ENCODE results near the gene CERS3. TPM values are rescaled to one million over a fixed set of nuclear protein-coding genes. Genes with fewer than 3 reads are reported as not detected.

CERS3 gene
- polyA plus RNA-seq, 1 of the 3 experiments (the other 2 are of a cell fraction): not detected

DNA sequence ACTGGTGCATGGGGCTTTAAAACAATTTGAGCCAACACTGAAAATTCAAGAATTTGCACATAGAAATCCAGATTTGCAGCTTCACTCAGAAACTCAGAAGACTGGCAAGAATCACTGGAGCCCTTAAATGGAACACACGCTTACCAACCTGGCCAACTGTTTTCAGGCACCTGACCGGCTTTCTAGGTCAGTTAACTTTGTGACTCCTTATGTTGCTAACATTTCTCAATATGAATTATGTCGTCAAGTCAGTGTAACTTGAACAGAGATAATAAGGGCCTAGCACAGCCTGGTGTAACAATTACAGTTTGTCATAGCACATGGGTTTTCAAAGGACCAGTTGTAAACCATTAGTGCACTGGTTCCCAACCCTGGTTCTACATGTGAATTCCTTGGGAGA is 6.8 kb downstream of the CERS3 start:
- Histone ChIP-seq H3K9me3 (no peaks in the 10 kb centered on the region), H3K36me3 (replicated peaks in 1 of 2; ENCODE audit: control insufficient read depth in 1 of 2, insufficient read depth in 2 of 2, low read length in 1 of 2) (no peaks in the 10 kb centered on the region), H3K27ac (ENCODE audit: low read depth in 2 of 2, low read length in 1 of 2) (no peak overlapping the region), H3K4me1 (ENCODE audit: control insufficient read depth in 1 of 2, insufficient read depth in 2 of 2, low read depth in 1 of 2, low read length in 1 of 2) (no peaks in the 10 kb centered on the region), H3K9me2 (no peaks in the 10 kb centered on the region), H3F3A (replicated peaks; ENCODE audit: insufficient read depth) (no peaks in the 10 kb centered on the region), H4K20me1 (ENCODE audit: insufficient read depth) (no peaks in the 10 kb centered on the region), H2AFZ (ENCODE audit: low read depth) (no peak overlapping the region), H3K9ac (no peak overlapping the region), H3K27me3 (ENCODE audit: insufficient read depth) (no peaks in the 10 kb centered on the region), H3K79me2 (ENCODE audit: insufficient read depth) (no peaks in the 10 kb centered on the region), H3K4me2 (no peak overlapping the region), H3K4me3 (ENCODE audit: low read depth in 2 of 2, low read length in 1 of 2) (no peak overlapping the region)
- TF ChIP-seq NFIC (IDR thresholded peaks at IDR 0.05; ENCODE audit: borderline replicate concordance) (no peak), MEF2A (IDR thresholded peaks at IDR 0.05; ENCODE audit: borderline replicate concordance, low read depth) (no peak), JUND (IDR thresholded peaks at IDR 0.05) (no peak), NRF1 (IDR thresholded peaks at IDR 0.05; ENCODE audit: low read depth, low read length) (no peak), RCOR1 (IDR thresholded peaks at IDR 0.05; ENCODE audit: low read length) (no peak), TAF1 (IDR thresholded peaks at IDR 0.05; ENCODE audit: borderline replicate concordance, low read depth, low read length) (no peak), FOXJ3 (CRISPR knock-in tag; IDR thresholded peaks at IDR 0.05) (no peak), FOXM1 (IDR thresholded peaks at IDR 0.05; ENCODE audit: low read depth) (no peak), GATA2 (CRISPR knock-in tag; IDR thresholded peaks at IDR 0.05) (no peak), EZH2phosphoT487 (IDR thresholded peaks at IDR 0.05; ENCODE audit: borderline replicate concordance, low read depth) (no peak), YY1 (IDR thresholded peaks at IDR 0.05; ENCODE audit: low read depth) (no peak), GABPA (IDR thresholded peaks at IDR 0.05; ENCODE audit: low read depth) (no peak), RAD21 (IDR thresholded peaks at IDR 0.05; ENCODE audit: low read length) (no peak), RFX5 (IDR thresholded peaks at IDR 0.05; ENCODE audit: low read length) (no peak)
- TF ChIP-seq, protein P1, sequence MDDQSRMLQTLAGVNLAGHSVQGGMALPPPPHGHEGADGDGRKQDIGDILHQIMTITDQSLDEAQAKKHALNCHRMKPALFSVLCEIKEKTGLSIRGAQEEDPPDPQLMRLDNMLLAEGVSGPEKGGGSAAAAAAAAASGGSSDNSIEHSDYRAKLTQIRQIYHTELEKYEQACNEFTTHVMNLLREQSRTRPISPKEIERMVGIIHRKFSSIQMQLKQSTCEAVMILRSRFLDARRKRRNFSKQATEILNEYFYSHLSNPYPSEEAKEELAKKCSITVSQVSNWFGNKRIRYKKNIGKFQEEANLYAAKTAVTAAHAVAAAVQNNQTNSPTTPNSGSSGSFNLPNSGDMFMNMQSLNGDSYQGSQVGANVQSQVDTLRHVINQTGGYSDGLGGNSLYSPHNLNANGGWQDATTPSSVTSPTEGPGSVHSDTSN (IDR thresholded peaks at IDR 0.05): no peak
- TF ChIP-seq, protein P2, sequence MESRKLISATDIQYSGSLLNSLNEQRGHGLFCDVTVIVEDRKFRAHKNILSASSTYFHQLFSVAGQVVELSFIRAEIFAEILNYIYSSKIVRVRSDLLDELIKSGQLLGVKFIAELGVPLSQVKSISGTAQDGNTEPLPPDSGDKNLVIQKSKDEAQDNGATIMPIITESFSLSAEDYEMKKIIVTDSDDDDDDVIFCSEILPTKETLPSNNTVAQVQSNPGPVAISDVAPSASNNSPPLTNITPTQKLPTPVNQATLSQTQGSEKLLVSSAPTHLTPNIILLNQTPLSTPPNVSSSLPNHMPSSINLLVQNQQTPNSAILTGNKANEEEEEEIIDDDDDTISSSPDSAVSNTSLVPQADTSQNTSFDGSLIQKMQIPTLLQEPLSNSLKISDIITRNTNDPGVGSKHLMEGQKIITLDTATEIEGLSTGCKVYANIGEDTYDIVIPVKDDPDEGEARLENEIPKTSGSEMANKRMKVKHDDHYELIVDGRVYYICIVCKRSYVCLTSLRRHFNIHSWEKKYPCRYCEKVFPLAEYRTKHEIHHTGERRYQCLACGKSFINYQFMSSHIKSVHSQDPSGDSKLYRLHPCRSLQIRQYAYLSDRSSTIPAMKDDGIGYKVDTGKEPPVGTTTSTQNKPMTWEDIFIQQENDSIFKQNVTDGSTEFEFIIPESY (IDR thresholded peaks at IDR 0.05; ENCODE audit: borderline replicate concordance, low read depth): no peak
- TF ChIP-seq, protein P3, sequence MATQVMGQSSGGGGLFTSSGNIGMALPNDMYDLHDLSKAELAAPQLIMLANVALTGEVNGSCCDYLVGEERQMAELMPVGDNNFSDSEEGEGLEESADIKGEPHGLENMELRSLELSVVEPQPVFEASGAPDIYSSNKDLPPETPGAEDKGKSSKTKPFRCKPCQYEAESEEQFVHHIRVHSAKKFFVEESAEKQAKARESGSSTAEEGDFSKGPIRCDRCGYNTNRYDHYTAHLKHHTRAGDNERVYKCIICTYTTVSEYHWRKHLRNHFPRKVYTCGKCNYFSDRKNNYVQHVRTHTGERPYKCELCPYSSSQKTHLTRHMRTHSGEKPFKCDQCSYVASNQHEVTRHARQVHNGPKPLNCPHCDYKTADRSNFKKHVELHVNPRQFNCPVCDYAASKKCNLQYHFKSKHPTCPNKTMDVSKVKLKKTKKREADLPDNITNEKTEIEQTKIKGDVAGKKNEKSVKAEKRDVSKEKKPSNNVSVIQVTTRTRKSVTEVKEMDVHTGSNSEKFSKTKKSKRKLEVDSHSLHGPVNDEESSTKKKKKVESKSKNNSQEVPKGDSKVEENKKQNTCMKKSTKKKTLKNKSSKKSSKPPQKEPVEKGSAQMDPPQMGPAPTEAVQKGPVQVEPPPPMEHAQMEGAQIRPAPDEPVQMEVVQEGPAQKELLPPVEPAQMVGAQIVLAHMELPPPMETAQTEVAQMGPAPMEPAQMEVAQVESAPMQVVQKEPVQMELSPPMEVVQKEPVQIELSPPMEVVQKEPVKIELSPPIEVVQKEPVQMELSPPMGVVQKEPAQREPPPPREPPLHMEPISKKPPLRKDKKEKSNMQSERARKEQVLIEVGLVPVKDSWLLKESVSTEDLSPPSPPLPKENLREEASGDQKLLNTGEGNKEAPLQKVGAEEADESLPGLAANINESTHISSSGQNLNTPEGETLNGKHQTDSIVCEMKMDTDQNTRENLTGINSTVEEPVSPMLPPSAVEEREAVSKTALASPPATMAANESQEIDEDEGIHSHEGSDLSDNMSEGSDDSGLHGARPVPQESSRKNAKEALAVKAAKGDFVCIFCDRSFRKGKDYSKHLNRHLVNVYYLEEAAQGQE (IDR thresholded peaks at IDR 0.05; ENCODE audit: low read depth, low read length): no peak
- TF ChIP-seq, protein P4, sequence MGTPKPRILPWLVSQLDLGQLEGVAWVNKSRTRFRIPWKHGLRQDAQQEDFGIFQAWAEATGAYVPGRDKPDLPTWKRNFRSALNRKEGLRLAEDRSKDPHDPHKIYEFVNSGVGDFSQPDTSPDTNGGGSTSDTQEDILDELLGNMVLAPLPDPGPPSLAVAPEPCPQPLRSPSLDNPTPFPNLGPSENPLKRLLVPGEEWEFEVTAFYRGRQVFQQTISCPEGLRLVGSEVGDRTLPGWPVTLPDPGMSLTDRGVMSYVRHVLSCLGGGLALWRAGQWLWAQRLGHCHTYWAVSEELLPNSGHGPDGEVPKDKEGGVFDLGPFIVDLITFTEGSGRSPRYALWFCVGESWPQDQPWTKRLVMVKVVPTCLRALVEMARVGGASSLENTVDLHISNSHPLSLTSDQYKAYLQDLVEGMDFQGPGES (IDR thresholded peaks at IDR 0.05; ENCODE audit: low read depth, low read length): no peak
- 17% methylated on average over 3 of the region's 3 CpGs for WGBS (ENCODE audit: low lambda C conversion rate)
- ChIA-PET POLR2A (no interaction called here), CTCF (interaction anchor here (1.4 kb wide), 1 partner anchor 172 kb away, joined by 5 read pairs; no protein-coding TSS in a partner anchor)
- DNase-seq: no peak
